Stimulated activated effector memory CD8-positive, alpha-beta T cell treated with anti-CD3 and anti-CD28 coated beads, Interleukin-12 subunit alpha, Interleukin-12 subunit beta, amount 100 ng/mL, for 72 hours (primary cell): ENCODE results near the gene LRRTM4.

Experiments used
- ATAC-seq: fragments of 150-1000 bp; cut with Tn5 transposase; 2 replicates; pipeline ENCODE4 v1.10.0; 2021
- DNase-seq, 2 donors: peaks; one replicate each; pipeline ENCODE4 v3.0.0; 2021 to 2022; ENCODE audit warnings: low spot score in 2 of 2
- H3K27ac Mint-ChIP-seq: one replicate; pipeline ENCODE4 v1.8.0; 2022; ENCODE audit warnings: mild to moderate bottlenecking, mixed read lengths
- H3K36me3 Mint-ChIP-seq: one replicate; pipeline ENCODE4 v1.8.0; 2022; ENCODE audit warnings: mild to moderate bottlenecking, mixed read lengths
- H3K4me1 Mint-ChIP-seq: one replicate; pipeline ENCODE4 v1.8.0; 2022; ENCODE audit warnings: mixed read lengths
- H3K4me3 Mint-ChIP-seq: one replicate; pipeline ENCODE4 v1.8.0; 2022; ENCODE audit warnings: mild to moderate bottlenecking, mixed read lengths
- H3K9me3 Mint-ChIP-seq: one replicate; pipeline ENCODE4 v1.8.0; 2022; ENCODE audit warnings: mixed read lengths

Gene LRRTM4

DNA sequence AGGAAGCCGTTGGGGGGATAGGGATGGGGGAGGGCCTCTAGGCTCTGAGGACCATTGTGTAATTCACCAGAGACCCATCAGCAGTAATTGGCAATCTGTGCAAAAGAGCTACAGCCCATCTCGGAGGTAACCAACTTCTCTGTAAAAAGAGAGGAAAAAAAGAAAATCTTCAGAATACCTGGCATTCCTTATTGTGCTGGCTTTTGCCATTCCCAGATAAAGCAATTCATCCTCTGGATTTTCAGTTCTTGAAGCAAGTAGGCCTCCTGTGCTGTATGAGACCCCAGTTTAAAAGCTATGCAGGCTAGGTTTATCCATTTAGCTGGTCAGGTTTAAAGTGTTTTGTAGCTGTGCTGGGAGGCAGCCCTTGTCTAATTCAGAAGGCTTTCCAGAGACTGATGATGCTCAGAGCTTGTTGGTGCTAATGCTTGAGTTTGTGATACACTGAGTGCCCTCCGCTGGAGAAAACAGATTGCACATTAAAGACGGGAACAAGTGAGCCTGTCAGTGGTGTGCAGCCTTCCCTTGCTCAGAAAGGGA, at the start of gene LRRTM4:
Gene LRRTM4 (minus strand): TSS at position 446 of the 540 bp plus-strand sequence.
- Mint-ChIP-seq H3K4me3 (no peak within 1 kb of the TSS), H3K9me3 (peaks cover 21% of the 10 kb centered on the region), H3K4me1 (no peaks in the 10 kb centered on the region), H3K27ac (no peak within 1 kb of the TSS), H3K36me3 (no peaks in the 10 kb centered on the region)
- no peak for ATAC-seq
- no peak for DNase-seq

DNA sequence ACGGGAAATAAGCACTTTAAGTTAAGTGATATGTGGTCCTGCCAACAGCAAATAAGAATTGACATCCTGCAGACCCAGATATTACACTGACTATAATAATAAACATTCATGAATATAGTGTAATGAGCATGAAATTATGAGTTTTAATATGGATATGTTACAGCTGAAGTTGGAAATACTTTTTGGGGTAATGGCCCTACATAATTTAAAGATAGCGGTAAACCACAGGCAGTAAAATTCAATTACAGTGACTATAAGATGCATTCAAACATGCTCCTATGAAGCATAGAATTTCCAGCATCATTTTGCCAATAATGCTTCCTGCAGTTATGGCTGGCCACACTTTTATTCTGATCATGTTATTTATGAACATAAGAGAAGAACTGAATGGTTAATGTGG, 49.4 kb upstream of the LRRTM4 start:
- no peaks in the 10 kb centered on the region for H3K36me3 Mint-ChIP-seq
- H3K9me3 Mint-ChIP-seq, result peaks cover 25% of the 10 kb centered on the region
- no peak overlapping the region for H3K27ac Mint-ChIP-seq
- ATAC-seq (no peak), DNase-seq (no peak)
- no peak overlapping the region for H3K4me3 Mint-ChIP-seq
- H3K4me1 Mint-ChIP-seq, result no peaks in the 10 kb centered on the region

DNA sequence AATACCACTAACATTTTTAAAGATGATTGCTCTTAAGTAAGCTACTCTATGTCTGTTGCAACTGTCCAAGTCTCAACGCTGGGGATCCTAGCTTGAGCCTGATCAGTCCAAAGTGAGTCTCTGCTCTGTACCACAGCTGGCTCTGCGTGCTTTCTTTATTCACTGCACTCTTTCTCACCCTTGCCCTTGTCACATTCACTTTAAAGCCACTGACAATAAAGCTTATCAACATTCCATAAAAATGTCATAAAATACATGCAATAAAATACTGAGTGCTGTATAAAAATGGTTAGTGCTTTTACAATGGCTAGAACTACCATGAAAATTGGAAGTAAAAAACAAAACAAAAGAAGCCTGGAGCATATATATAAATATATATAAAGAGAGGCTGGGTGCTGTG, 45.5 kb upstream of the LRRTM4 start:
- Mint-ChIP-seq H3K36me3 (no peaks in the 10 kb centered on the region), H3K9me3 (peaks cover 25% of the 10 kb centered on the region), H3K4me1 (no peaks in the 10 kb centered on the region), H3K27ac (no peak overlapping the region), H3K4me3 (no peak overlapping the region)
- DNase-seq (no peak), ATAC-seq (no peak)

DNA sequence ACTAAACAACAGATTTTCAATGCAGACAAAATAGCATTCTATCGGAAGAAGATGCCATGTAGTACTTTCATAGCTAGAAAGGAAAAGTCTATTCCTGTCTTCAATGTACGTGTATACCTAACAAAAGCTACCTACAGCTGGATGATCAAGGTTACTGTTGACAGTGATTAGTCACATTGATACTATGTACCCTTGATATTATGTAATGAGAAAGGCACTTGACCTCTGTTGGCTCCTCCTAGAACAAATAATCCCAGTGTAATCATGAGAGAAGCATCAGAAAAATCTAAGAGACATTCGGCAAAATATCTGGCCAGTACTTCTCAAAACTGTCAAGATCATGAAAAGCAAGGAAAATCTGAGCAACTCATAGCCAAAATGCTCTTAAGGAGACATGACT, 44.4 kb upstream of the LRRTM4 start:
- Mint-ChIP-seq H3K9me3 (peaks cover 22% of the 10 kb centered on the region), H3K36me3 (no peaks in the 10 kb centered on the region), H3K4me1 (no peaks in the 10 kb centered on the region), H3K27ac (no peak overlapping the region), H3K4me3 (no peak overlapping the region)
- no peak for DNase-seq
- no peak for ATAC-seq

DNA sequence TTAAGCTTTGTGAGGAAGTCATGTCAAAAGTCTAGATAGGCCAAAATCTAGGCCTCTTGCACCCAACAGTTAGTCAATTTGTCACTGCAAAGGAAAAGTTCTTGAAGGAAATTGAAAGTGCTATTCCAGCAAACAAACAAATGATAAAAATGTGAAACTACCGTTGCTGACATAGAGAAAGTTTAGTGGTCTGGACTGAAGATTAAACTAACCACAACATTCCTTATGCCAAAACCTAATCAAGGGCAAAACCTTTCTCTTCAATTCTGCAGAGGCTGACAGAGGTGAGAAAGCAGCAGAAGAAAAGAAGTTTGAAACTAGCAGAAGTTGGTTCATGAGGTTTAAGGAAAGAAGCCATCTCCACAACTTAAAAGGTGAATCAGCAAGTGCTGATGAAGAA, 44.0 kb upstream of the LRRTM4 start:
- Mint-ChIP-seq H3K9me3 (peaks cover 22% of the 10 kb centered on the region), H3K4me1 (no peaks in the 10 kb centered on the region), H3K4me3 (no peak overlapping the region), H3K36me3 (no peaks in the 10 kb centered on the region), H3K27ac (no peak overlapping the region)
- ATAC-seq, result no peak
- no peak for DNase-seq

DNA sequence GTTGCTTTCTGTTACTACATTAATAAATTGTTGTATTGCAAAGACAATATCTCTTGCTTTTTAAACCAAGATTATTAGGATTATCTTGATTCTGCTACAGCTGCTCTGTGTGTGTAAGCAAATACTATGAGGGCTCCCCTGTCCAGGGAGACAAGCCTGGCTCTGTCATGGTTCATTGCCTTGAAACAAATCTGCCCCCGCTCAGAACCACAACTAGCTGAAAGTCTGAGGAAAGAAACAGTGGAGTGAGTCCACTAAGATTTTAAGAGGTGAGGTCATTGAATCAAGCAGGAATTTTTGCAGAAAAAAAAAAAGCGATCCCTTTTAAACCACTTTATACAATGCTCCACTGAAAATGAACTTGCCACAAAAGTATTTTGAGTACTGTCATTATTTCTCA, 30.8 kb upstream of the LRRTM4 start:
- ATAC-seq (no peak), DNase-seq (no peak)
- no peaks in the 10 kb centered on the region for H3K36me3 Mint-ChIP-seq

DNA sequence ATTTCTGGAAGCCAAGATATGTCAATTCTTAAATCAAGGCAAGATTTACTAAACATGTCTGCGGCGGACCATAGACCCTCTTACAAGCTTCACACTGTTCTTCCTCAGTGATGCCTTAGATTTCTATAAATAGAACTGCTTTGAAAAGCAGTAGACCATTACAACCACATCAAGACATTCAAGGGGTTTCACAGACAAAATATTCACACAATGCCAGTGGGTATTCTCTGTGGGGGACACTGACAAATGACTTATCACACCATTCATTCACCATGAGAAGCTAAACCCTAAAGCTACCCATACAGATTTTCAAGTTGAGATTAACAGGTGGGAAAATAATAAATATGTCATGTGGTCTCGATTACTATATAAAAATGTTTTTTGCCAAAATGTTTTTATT, 15.9 kb upstream of the LRRTM4 start:
- DNase-seq (no peak), ATAC-seq (no peak)
- Mint-ChIP-seq H3K36me3 (no peaks in the 10 kb centered on the region), H3K9me3 (peaks cover 14% of the 10 kb centered on the region), H3K27ac (no peak overlapping the region), H3K4me1 (no peaks in the 10 kb centered on the region), H3K4me3 (no peak overlapping the region)

More for the DNA sequence above, 30.8 kb upstream of the LRRTM4 start:
- Mint-ChIP-seq H3K9me3 (peaks cover 28% of the 10 kb centered on the region), H3K27ac (no peak overlapping the region), H3K4me3 (no peak overlapping the region), H3K4me1 (no peaks in the 10 kb centered on the region)

DNA sequence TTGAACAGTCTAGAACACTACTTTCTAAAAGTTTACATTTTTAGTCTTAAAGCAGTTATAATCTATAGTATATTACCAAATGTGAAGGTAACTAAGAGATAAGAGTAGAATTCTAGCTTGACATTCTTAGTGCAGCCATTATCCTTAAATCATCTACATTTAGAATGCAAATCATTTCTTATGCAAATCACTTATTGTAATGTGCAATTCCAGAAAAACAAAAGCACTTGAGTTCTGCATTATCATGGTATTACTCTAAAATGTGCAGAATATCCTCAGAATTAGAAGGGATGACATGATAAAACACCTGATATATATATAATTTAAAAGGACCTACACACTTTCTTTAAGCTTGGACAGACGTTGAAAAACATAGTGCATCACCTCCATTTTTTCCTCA, 712 bp upstream of the LRRTM4 start:
- no peaks in the 10 kb centered on the region for H3K36me3 Mint-ChIP-seq
- ATAC-seq (no peak), DNase-seq (no peak)
- H3K27ac Mint-ChIP-seq, result no peak overlapping the region
- H3K4me1 Mint-ChIP-seq, result no peaks in the 10 kb centered on the region
- H3K4me3 Mint-ChIP-seq, result no peak overlapping the region
- H3K9me3 Mint-ChIP-seq, result peaks cover 18% of the 10 kb centered on the region

DNA sequence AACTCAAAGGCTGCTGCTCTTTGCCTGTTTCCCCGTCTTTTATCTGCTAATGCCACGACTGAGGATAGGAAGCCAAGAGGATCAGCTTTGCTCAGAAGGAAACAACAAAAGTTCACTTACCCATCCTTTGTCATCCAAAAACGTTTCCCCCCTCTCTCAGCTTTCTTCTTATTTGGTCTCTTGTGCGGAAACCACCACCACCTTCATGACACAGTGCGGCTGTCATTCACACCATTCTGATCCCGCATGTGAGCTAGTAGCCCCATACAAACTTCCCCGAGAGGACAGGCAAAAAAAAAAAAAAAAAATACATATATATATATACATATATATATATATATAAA, 656 bp downstream of the LRRTM4 start:
- Mint-ChIP-seq H3K4me1 (no peaks in the 10 kb centered on the region), H3K9me3 (peaks cover 21% of the 10 kb centered on the region)
- no peak for DNase-seq

DNA sequence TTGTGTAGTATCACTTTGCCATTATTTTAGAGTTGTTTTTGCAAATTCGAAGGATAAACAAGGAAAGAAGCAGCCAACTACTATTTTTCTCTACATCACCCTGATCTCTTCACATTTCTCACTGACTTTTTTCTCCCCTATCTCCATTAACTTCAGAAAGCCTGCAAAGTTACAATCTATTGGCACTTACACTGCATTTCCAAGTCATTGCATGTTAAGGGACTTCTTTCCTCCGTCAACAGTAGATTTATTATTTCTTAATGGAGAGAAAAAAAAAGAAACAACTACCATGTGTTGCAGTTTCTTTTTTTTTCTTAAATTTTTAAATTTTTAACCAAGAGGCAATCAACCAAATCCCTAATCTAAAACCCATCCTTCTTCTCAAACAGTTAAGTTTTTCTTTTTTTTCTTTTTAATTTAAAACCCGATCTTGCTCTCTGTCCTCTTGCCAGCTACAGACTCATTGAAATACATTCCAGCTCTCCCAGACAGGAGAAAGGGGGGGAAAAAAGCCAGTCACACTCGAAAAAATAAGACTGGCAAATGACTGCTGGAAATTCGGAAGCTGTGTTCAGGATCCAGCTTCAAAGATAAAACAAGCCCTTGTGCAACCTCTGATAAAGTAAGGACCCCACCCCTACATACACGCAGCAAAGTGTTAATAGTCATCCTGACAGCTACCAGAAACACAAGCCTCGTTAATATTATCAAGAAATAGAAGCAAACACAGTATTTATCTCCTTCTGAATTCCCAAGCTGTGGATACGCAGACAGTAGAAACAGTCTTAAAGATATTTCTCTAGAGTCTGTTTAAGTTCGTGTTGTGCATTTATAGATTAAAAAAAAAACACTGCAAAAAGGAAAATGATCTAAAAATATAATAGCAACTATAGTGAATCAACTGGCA, 1.3 kb downstream of the LRRTM4 start:
- Mint-ChIP-seq H3K4me1 (no peaks in the 10 kb centered on the region), H3K9me3 (peaks cover 21% of the 10 kb centered on the region), H3K36me3 (no peaks in the 10 kb centered on the region), H3K4me3 (no peak overlapping the region), H3K27ac (no peak overlapping the region)
- ATAC-seq (no peak), DNase-seq (no peak)

More for the DNA sequence above, 656 bp downstream of the LRRTM4 start:
- Mint-ChIP-seq H3K27ac (no peak overlapping the region), H3K4me3 (no peak overlapping the region), H3K36me3 (no peaks in the 10 kb centered on the region)
- no peak for ATAC-seq

DNA sequence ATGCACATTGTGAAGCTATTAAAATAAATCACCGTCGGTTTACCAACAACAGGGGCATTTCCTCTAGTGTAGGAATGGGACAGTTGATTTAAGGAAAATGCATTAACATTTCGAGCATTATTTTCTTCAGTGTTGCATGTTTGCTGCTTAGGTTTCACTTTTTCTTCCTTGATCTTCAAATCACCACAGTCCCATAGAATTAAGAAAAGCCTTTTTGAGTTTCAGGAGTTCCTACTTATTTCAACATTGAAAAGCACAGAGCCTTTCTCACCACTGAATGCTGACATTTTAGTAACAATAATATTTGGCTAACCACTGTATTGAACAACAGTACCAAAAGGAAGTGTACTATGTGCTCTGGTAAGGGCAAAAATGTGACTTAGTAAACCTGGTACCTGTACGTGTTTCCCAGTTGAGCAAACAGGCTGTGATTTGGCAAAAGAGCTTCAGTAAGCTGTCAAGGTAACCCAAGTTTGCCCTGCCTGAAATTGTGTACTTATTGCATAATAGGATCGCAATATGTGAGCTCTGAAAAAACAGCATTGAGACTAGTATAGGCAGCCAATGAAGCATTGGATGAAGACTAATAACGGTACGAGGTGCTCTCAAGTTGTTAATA, 2.2 kb downstream of the LRRTM4 start:
- H3K27ac Mint-ChIP-seq, result no peak overlapping the region
- H3K9me3 Mint-ChIP-seq, result peaks cover 21% of the 10 kb centered on the region
- no peaks in the 10 kb centered on the region for H3K36me3 Mint-ChIP-seq
- ATAC-seq (no peak), DNase-seq (no peak)
- H3K4me3 Mint-ChIP-seq, result no peak overlapping the region
- H3K4me1 Mint-ChIP-seq, result no peaks in the 10 kb centered on the region

DNA sequence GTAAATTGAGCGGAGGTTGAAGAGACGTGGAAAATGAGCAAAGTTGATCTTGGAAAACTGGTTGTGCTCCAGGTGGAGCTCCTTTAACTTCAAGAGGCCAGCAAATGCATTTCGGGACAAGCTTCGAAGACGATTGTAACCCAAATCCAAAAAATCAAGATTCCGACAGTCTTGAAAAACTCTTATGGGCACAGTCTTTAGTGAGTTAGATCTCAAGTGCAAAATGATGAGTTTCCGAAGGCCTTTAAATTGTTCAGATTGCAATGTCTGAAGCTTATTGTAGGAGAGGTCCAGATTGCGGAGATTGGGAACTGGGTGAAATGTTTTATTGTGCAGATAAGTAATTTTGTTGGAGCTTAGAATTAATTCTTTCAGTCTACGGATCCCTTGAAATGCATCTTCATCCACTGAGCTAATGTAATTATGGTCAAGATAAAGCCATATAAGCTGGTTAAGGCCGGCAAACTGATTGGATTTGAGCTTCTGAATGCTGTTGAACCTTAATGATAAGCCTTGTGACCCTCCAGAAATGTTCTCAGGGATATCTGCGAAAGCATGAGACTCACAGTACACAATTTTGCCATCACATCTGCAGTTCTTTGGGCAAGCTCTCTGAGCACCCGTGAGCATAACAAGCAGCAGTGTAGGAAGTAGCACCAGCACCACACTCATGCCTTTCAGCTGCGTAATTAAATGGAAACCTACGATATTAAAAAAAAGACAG, 2.9 kb downstream of the LRRTM4 start:
- H3K4me3 Mint-ChIP-seq, result no peak overlapping the region
- DNase-seq, result no peak
- no peak for ATAC-seq
- H3K4me1 Mint-ChIP-seq, result no peaks in the 10 kb centered on the region
- H3K36me3 Mint-ChIP-seq, result no peaks in the 10 kb centered on the region
- H3K27ac Mint-ChIP-seq, result no peak overlapping the region
- peaks cover 15% of the 10 kb centered on the region for H3K9me3 Mint-ChIP-seq

DNA sequence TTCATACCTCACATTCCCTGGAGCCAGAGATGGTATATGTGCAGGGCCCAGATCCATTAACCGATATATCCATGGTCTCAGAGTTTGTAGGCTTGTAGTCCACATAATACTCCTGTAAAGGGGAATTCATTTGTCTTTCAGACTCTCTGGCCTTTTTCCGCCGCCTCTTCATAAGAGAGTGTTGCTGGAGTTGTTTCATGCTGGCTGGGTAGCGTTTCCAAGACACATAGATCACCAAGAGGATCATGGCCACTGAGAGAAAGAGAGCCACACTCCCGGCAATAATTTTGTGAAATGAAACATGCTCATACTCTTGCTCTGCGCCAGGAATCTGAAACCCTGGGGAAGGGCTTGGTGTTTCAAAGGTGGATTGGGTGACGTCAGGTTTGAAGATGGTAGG, 3.9 kb downstream of the LRRTM4 start:
- ATAC-seq (no peak), DNase-seq (no peak)
- no peaks in the 10 kb centered on the region for H3K4me1 Mint-ChIP-seq
- no peak overlapping the region for H3K4me3 Mint-ChIP-seq
- peaks cover 15% of the 10 kb centered on the region for H3K9me3 Mint-ChIP-seq
- H3K36me3 Mint-ChIP-seq, result no peaks in the 10 kb centered on the region
- no peak overlapping the region for H3K27ac Mint-ChIP-seq

DNA sequence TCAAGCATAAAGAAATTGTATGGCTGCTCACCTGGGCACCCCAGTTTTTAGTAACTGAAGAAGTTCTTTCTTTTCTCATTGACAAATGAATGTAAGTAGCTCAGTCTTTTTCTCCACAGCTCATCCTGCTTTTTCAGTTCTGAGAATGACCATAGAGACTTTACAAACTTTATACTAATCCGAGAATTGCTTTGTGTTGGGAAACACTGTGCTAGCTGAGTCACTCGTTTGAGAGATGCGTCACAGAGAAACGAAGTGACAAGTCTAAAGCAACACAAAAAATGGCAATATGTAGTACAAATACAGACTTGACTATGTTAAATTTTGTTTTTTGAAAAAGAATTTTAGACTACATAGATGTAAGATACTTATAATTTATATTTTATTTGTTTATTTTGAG, 9.0 kb downstream of the LRRTM4 start:
- no peak overlapping the region for H3K27ac Mint-ChIP-seq
- peaks cover 10% of the 10 kb centered on the region for H3K9me3 Mint-ChIP-seq
- no peaks in the 10 kb centered on the region for H3K4me1 Mint-ChIP-seq
- no peak overlapping the region for H3K4me3 Mint-ChIP-seq
- no peaks in the 10 kb centered on the region for H3K36me3 Mint-ChIP-seq
- ATAC-seq (no peak), DNase-seq (no peak)

DNA sequence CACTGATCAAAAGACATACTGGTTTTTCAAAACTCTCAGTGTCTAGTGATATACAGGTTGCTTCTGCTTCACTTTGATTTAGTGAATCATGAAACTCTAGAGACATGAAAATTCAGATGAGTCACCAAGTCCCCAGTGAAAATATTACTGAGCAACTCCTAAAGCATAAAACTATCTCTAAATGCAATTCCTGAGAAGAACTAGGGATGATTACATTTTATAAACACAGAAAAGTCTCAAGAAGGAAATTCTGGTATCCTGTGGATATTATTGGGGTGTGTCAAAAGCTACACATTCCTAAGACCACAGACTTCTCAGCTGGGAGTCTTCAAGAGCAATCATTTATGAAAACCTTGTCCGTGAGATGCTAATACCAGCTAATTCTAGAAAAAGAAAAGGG, 9.7 kb downstream of the LRRTM4 start:
- no peaks in the 10 kb centered on the region for H3K36me3 Mint-ChIP-seq
- H3K4me1 Mint-ChIP-seq, result no peaks in the 10 kb centered on the region
- H3K27ac Mint-ChIP-seq, result no peak overlapping the region
- ATAC-seq (no peak), DNase-seq (no peak)
- H3K4me3 Mint-ChIP-seq, result no peak overlapping the region
- H3K9me3 Mint-ChIP-seq, result peaks cover 8% of the 10 kb centered on the region
